GM18505 (cell line): ENCODE data around the gene ITGA7.

Experiments
- ATAC-seq: cut with Tn5 transposase; IDR thresholded peaks from one replicate; pipeline ENCODE4 v1.9.1; 2021; ENCODE audit not compliant: unreplicated experiment
- POLR2A ChIP-seq: IDR thresholded peaks from 4 replicates; pipeline ENCODE4 v1.6.1; 2011; ENCODE audit warnings: borderline replicate concordance; ENCODE audit not compliant: insufficient read depth, insufficient read length; ENCODE audit errors: extremely low read depth

Gene ITGA7

DNA sequence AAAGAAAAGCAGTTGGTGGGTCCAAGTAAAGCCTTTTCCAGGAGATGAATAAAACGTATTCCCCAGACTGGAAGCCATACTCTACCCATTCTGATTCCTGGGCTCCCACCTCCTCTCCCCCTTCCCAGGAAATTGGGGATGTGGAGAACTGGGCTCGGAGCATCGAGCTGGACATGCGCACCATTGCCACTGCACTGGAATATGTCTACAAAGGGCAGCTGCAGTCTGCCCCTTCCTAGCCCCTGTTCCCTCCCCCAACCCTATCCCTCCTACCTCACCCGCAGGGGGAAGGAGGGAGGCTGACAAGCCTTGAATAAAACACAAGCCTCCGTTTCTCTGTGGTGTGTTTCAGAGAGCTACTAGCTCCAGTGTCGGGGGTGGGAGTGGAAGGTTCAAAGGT, 11.7 kb upstream of the ITGA7 start:
- ATAC-seq: no peak
- no peak for TF ChIP-seq POLR2A

DNA sequence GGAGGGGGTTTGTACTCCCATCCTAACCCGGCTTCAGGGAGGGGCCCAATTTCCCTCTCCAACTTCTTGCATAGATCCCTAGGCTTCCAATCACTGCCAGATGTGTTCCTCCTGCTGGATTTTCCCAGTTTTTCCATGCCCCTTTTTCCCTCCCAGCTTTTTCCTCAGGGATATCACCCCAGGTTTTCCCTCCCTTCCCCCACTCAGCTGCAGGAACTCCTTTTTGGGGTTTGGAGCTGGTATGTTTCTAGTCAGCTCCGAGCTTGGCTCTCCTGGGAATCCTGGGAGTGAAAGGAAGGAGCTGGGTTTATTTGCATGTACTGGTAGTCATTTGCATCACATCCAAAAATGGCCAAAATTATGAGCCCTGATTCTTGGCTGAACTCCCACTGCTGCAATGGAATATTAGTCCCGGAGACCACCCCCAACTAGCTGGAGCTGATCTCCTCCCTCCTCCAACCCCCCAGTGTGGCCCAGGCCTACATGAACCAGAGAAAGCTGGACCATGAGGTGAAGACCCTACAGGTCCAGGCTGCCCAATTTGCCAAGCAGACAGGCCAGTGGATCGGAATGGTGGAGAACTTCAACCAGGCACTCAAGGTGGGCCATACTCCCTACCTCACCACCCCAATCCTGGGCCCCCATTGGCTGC, 11.0 kb upstream of the ITGA7 start:
- ATAC-seq: no peak
- TF ChIP-seq POLR2A: no peak

DNA sequence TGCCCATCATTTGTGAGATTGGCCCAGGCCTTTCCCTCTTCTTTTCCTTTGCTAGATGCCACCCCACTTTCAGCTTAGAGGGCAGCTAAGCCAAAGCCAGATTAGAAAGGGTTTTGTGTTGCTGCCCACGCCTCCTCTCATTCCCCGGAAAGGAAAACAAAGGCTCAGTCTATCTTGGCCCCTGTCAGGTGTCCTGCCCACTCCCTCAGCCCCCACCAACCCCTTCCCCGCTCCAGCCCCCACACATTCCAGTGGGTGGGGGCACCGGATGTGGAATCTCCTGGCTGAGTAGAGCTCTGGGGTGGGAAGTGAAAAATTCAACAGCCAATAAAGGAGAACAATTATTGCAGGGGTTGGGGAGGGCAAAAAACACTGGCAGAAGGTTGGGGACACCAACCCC, 10.3 kb upstream of the ITGA7 start:
- TF ChIP-seq POLR2A: no peak
- ATAC-seq: no peak

DNA sequence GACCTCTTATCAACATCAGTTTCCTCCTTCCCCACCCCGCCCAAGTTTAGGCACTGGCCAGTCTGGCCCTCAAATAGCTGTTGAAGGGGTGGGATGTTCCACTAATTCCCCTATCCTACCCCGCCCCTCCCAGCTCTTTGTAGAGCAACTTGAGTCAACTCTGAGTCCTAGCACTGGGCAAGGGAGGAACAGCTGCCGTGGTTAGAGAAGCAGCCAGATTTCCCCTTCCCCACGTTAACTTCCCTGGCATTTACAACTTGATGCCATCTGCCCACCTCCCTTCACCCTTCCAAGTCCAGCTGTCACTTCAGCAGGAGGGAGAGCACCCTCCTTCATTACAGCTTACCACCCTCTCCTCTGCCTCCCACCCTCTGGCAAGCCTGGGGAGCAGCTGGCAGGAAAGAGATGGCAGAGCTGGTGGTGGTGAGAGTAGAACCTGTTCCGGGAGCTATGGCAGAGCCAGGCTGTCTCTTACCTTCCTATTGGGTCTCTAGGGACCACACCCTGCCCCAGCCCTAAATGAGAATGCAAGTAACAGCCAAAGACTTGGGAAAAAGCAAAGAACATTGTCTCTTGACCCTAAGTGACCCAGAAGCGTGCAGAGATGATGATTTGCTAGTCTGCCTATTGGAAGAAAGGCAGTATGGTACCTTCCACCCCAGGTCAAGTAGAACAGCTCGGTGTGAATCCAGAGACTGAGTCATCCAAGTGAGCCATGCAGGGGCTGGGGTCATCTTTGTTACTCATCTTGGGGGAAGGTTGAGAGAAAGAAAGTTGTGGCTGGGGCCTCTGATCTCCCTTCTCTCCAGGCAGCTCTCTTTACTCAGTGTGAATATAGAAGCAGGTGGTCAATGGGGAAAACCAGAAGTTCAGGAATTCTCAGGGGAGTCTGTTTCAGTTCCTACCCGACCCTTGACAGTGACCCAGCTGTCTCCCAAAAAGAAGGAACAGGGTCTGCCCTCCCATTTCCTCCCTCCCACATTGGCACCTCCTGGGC, 9.6 kb upstream of the ITGA7 start:
- no peak for TF ChIP-seq POLR2A
- no peak for ATAC-seq

DNA sequence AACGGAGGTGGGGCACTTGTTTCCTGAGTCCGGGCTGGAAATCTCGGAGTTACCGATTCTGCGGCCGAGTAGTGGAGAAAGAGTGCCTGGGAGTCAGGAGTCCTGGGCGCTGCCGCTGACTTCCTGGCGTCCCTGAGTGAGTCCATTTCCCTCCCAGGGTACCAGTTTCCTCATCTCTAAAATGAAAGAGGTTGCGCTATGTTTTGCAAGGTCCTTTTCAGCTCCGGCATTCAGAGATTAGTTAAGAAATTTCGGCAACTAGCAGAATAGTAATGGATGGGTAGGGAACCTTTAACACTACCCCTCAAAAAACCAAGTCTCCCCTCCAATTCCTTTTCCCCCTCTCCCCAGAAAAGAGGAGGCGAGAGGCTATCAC, 8.9 kb upstream of the ITGA7 start:
- no peak for TF ChIP-seq POLR2A
- no peak for ATAC-seq

DNA sequence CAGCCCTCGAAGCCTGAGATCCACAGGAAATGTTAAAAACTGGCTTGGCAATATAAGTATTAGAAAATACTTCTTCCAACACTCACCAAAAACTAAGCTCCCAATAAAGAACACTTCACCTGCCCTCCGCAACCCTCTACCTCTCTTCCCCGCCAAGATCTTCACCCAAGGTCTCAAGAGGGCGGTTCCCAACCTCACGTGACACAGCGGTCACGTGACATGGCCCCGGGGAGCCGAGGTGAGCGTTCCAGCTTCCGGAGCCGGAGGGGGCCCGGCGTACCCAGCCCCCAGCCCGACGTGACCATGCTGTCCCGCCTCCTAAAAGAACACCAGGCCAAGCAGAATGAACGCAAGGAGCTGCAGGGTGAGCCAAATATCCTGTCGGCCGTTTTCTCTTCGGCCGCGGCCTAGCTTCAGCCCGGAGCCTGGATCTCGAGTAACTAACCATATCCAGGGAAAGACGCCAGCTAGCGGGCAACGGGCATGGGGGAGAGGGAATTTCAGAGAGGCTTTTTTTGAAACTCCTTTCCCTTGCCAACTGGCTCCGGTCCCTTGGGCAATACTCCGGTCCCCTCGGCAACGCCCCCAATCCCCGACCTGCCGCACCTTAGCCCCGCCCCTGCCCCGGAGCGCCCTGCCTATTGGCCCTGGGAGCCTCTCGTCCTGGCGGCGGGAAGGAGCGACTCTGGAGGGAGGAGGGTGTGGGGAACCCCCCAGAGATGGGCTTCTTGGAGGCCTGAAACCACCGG, 8.3 kb upstream of the ITGA7 start, which contains the start of gene BLOC1S1:
Gene BLOC1S1, plus strand, starts transcription at position 214 of the 749 bp plus-strand sequence. Its CDS starts 6 bp downstream, at position 220.
- TF ChIP-seq POLR2A: peak; percentile 60

DNA sequence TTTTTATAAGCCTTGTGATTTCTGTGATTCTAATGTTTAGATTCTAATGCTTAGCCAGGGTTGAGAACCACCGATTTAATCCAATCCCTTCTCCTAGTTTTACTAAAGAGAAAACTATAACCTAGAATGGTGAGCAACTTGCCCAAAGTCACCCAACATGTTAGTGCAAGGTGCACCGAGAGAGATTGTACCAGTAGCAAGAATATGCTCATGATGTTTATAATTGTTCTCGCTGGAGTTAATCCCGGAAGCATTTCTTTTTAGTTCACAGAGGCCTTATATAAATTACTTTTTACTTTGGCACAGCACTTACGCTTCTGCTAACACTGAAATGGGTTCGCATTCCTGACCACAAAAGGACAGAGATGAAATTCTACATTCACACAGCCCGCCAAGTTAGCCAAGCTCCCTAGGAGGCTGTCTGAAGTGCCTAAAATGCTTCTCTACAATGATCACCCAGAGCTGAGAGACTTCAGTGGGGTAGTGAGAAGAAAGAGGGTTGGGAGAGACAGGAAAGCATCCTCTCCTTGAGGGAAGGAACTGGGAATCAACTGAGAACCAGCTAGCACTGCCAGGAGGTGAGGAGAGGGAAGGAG, 7.6 kb upstream of the ITGA7 start:
- TF ChIP-seq POLR2A: no peak
- ATAC-seq: no peak

More for the DNA sequence above, 8.3 kb upstream of the ITGA7 start, which contains the start of gene BLOC1S1:
- peak; percentile 89 for ATAC-seq

DNA sequence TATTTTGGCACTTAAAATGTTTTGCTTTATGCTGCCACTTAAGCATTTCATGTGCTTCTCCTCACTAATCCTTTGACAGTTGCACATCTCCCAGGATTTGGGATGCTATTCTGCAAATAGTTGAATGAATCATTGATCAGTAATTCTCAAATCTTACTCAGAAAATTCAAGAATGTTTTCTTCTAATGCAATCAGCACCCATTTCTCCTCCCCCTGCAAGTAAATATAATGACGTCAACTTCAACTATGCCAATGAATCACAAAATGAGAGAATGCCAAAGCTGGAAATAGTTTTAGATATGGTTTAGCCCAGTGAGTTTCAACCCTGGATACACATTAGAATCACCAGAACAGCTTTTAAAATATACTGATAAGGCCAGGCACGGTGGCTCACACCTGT, 6.0 kb upstream of the ITGA7 start:
- ATAC-seq: no peak
- TF ChIP-seq POLR2A: no peak

DNA sequence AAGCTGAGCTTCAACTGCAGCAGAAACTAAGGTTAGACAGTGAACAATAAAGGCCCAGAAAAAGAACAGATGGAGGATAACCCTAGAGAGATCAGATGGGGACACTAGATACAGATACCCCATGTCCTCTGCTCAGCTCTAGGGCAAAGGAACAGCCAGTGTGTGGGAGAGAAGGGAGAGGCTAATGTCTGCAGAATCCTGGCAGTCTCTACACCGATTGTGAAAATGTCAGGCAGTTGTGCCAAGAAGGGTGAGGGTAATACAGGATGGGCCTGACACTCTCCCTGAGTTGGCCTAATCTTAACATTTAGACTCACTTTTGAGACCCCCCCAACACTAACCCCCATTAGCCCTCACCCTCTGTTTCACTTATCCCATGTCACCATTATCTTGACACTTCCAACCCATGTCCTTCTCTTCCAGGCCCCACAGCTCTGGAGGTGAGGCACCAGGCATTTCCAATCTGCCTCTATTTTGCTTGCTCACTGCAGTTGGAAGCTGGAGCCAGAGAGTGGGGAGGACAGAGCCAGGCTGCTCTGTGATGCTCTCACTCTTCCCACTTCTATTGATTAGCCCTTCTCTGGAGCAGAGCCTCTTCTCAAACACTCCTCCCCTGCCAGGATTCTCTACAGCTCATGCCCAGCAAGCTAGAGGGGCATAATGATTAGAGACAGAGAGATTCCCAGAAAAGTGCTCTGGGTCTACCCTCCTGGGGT, 5.2 kb upstream of the ITGA7 start:
- ATAC-seq: no peak
- no peak for TF ChIP-seq POLR2A

DNA sequence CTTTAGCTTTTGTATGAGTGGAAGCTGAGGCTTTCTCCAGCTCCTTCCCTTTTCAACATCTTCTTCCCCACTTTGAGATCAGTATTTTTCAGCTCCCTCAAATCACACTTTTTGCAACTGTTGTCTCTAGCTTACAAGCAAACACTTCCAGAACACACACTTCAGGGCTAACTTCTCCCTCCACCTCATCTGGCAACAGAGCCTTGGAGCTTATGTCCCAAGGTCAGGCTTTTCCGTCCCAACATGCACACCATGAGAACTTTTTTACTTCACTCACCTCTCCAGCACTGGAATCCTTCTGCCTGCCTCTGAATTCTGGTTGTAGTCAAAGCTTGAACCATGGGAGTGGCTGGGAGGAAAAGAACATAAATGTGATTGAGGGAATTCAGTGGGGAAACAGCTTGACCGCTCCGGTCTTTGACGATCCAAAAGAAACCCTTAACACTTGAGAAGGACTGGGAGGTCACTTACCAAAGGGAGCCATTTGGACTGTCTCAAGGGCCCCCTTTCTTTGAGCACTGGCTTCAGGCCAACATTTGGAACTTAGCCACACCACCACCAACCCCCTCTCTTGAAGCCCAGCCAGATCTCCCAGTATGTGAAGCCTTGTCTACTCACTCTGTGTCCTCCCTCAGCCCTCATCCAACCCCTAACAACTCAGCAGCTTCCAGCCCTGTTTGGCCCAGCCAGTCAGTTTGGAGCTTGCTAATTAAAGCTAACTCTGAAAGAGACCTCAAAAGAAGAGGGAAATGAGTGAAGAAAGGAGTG, 4.3 kb upstream of the ITGA7 start:
- ATAC-seq: no peak
- no peak for TF ChIP-seq POLR2A

DNA sequence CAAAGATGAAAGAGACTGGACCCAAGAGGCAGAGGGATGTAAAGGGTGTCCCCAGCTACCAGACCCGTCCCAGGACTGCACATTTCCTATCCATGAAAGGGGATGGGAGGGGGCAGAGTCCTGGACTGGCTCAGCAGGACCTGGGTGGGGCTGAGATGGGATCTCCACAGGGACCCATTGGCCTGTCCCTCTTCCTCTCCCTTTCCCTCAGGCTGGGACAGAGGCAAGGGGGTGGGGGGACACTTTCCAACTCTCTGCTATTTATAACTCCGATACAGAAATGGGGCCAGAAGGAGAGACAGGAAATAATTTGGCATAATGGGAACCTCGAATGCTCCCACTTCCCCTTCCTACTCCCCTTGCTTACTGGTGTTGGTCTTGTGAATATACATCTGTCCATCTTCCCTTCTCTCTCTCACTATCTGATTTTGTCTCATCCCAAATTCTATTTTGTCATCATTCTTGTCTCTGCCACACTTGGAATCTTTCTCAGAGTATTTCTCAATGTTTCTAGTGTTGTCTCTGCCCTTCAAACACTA, 1.1 kb upstream of the ITGA7 start:
- no peak for TF ChIP-seq POLR2A
- ATAC-seq: no peak
